ENCODE data around the gene PARS2. TPM values are rescaled to one million over a fixed set of nuclear protein-coding genes. Genes with fewer than 3 reads are reported as not detected.

The PARS2 gene
- total and polyA plus RNA-seq, 12 donors, result 1.2 to 16.1 (median 7.5) TPM

- H3K9me3 ChIP-seq (replicated peaks in 1 of 3), result no peaks in the 10 kb centered on the region
- WGBS, 4 donors, result 75 to 80% (median 76%) methylated on average over 3 to 8 of the region's 8 CpGs
- no peaks in the 10 kb centered on the region for H3K27me3 ChIP-seq
- H3K4me3 ChIP-seq, result no peak overlapping the region
- no peak overlapping the region for H3K27ac ChIP-seq
- TF ChIP-seq POLR2A (IDR thresholded peaks at IDR 0.05), result no peak
- TF ChIP-seq CTCF (IDR thresholded peaks at IDR 0.05), result no peak
- no peak for DNase-seq
- peaks cover 0 to 2% of the 10 kb centered on the region in 2 donors for H3K4me1 ChIP-seq (replicated peaks in 1 of 2)
- H3K36me3 ChIP-seq (replicated peaks in 1 of 2), result no peaks in the 10 kb centered on the region
- intact Hi-C loops (cut with DNase I), result no loop called here
These were observed 54.6 kb downstream of the PARS2 start for GRCh38 chr1:54709547-54710292.

GRCh38 chr1:54708385-54708784 is 55.9 kb downstream of the PARS2 start:
- Histone ChIP-seq H3K4me1 (replicated peaks in 1 of 2) (no peaks in the 10 kb centered on the region), H3K4me3 (no peak overlapping the region), H3K9me3 (replicated peaks in 1 of 3) (no peaks in the 10 kb centered on the region), H3K27me3 (no peaks in the 10 kb centered on the region), H3K36me3 (replicated peaks in 1 of 2) (no peaks in the 10 kb centered on the region), H3K27ac (no peak overlapping the region)
- no peak for DNase-seq
- TF ChIP-seq POLR2A (IDR thresholded peaks at IDR 0.05) (no peak), CTCF (IDR thresholded peaks at IDR 0.05) (no peak)
- intact Hi-C loops (cut with DNase I), result no loop called here

Other genes starting within 250 kb of the PARS2 start
- 10 to 100 TPM in 3 of 9 donors, 1 to 10 TPM in 6; 2.6 to 12.7 (median 9.4) TPM for gene ACOT11, start 216.3 kb downstream of the PARS2 start, total RNA-seq
- 1 to 10 TPM; 1.6 to 9.1 (median 4.1) TPM for gene ACOT11, start 216.3 kb downstream of the PARS2 start, polyA plus RNA-seq
- under 1 TPM in 2 of 9 donors, not detected in 7; 0.11 to 0.85 TPM for gene FAM151A, start 141.0 kb downstream of the PARS2 start, total RNA-seq
- under 1 TPM in 2 of 3 donors, not detected in 1; 0.16 to 0.24 TPM for gene FAM151A, start 141.0 kb downstream of the PARS2 start, polyA plus RNA-seq
- 1 to 10 TPM in 5 of 9 donors, under 1 TPM in 4; 0.87 to 6.9 (median 1.7) TPM for gene MROH7, start 122.7 kb downstream of the PARS2 start, total RNA-seq
- 10 to 100 TPM in 1 of 3 donors, 1 to 10 TPM in 1, under 1 TPM in 1; 0.62 to 13.0 (median 8.1) TPM for gene MROH7, start 122.7 kb downstream of the PARS2 start, polyA plus RNA-seq
- 10 to 100 TPM in 8 of 9 donors, 1 to 10 TPM in 1; 7.0 to 37.4 (median 20.3) TPM for gene TTC4, start 48.7 kb downstream of the PARS2 start, total RNA-seq
- gene TTC4, start 48.7 kb downstream of the PARS2 start, polyA plus RNA-seq, result 10 to 100 TPM; 15.4 to 59.9 (median 15.8) TPM
- 1 to 10 TPM in 6 of 9 donors, under 1 TPM in 3; 0.09 to 2.3 (median 1.6) TPM for gene TTC22, start 36.8 kb upstream of the PARS2 start, total RNA-seq
- gene TTC22, start 36.8 kb upstream of the PARS2 start, polyA plus RNA-seq, result 1 to 10 TPM in 2 of 3 donors, under 1 TPM in 1; 0.81 to 2.3 (median 2.0) TPM
- 1,000 to 10,000 TPM; 1,178 to 4,801 (median 3,190) TPM for gene DHCR24, start 122.7 kb upstream of the PARS2 start, total RNA-seq
- gene DHCR24, start 122.7 kb upstream of the PARS2 start, polyA plus RNA-seq, result 1,000 to 10,000 TPM in 1 of 3 donors, 100 to 1,000 TPM in 2; 138 to 3,356 (median 348) TPM
- 10 to 100 TPM in 2 of 9 donors, 1 to 10 TPM in 7; 2.2 to 20.9 (median 7.8) TPM for gene TMEM61, start 216.1 kb upstream of the PARS2 start, total RNA-seq
- gene TMEM61, start 216.1 kb upstream of the PARS2 start, polyA plus RNA-seq, result 1 to 10 TPM; 2.5 to 6.8 (median 3.7) TPM
- gene BSND, start 234.4 kb upstream of the PARS2 start, total RNA-seq, result under 1 TPM in 1 of 9 donors, not detected in 8; 0.44 TPM
- under 1 TPM in 2 of 3 donors, not detected in 1; 0.04 to 0.08 TPM for gene BSND, start 234.4 kb upstream of the PARS2 start, polyA plus RNA-seq